BJ (cell line): ENCODE measurements around the gene ARHGEF39. TPM values are rescaled to one million over a fixed set of nuclear protein-coding genes. Genes with fewer than 3 reads are reported as not detected.
A peak's percentile ranks its signal among the peaks of the same experiment; 100 is the strongest.

Experiments
- CTCF ChIA-PET: fragments of 350-600 bp; formaldehyde crosslinking; extraction: SDS; loops from one replicate; lab custom pipeline; 2021; ENCODE audit warnings: antibody characterized with exemption, inconsistent platforms; lab: Yijun Ruan, JAX
- POLR2A ChIA-PET: fragments of 300-600 bp; sonication (Branson Sonifier 250); formaldehyde crosslinking; extraction: SDS; loops from one replicate; lab custom pipeline; 2021; ENCODE audit warnings: antibody characterized with exemption; lab: Charles Lee
- DNase-seq: peaks from one replicate; pipeline ENCODE4 v3.0.0-alpha.2; 2011; ENCODE audit warnings: low read depth
- H3K27me3 ChIP-seq: 2 replicates; pipeline ENCODE4 v1.6.0; 2011; ENCODE audit warnings: low read length; ENCODE audit not compliant: control insufficient read depth, insufficient read depth
- H3K36me3 ChIP-seq: 2 replicates; pipeline ENCODE4 v1.5.1; 2011; ENCODE audit warnings: low read length; ENCODE audit not compliant: control insufficient read depth, insufficient read depth
- H3K4me3 ChIP-seq: 2 replicates; pipeline ENCODE4 v1.5.1; 2011; ENCODE audit warnings: low read depth, mild to moderate bottlenecking, control low read depth, low read length
- polyA plus RNA-seq: library from polyadenylated mRNA; depleted of rRNA; stranded (reverse); fragments of >200 nt; gene quantifications from 2 replicates; pipeline ENCODE4 v1.2.3, GENCODE V29; 2011
- TF ChIP-seq, protein P1 (sequence below): IDR thresholded peaks from 2 replicates; pipeline ENCODE4 v1.5.1; 2011; ENCODE audit warnings: low read depth, mild to moderate bottlenecking, control low read depth, inconsistent platforms, low read length, moderate library complexity; ENCODE audit not compliant: insufficient read depth

ARHGEF39 gene
- polyA plus RNA-seq, 1 experiment, result 4.1 TPM

DNA sequence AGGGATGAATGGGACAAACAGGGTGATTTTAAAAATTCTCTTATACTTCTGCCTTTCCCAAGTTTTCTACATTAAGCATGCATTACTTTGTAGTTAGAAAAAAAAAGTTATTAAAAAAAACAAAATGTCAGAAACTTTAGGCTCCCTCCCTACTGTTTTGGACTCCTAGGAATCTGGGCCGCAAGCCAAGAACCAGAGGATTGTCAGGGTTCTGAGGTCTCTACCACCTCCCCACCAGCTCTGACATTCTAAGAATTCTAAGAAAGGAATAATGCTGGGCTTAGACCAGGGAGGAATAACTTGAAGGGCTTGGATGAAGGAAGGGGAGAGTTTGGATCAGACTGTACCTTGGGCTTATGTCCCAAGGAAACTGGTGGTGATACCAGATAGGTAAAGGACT is 1.1 kb upstream of the ARHGEF39 start:
- H3K4me3 ChIP-seq, result no peak overlapping the region
- no peaks in the 10 kb centered on the region for H3K36me3 ChIP-seq
- ChIA-PET CTCF (interaction anchor here (0.6 to 6.4 kb wide), 6 partner anchors 7 to 66 kb away, joined by 3 to 63 read pairs (median 4); partner anchors contain the start of genes CA9, CREB3 and TLN1), POLR2A (interaction anchor here (0.7 kb wide), 1 partner anchor 22 kb away, joined by 3 read pairs; no protein-coding TSS in a partner anchor)
- no peaks in the 10 kb centered on the region for H3K27me3 ChIP-seq
- DNase-seq, result no peak
- TF ChIP-seq, protein P1, sequence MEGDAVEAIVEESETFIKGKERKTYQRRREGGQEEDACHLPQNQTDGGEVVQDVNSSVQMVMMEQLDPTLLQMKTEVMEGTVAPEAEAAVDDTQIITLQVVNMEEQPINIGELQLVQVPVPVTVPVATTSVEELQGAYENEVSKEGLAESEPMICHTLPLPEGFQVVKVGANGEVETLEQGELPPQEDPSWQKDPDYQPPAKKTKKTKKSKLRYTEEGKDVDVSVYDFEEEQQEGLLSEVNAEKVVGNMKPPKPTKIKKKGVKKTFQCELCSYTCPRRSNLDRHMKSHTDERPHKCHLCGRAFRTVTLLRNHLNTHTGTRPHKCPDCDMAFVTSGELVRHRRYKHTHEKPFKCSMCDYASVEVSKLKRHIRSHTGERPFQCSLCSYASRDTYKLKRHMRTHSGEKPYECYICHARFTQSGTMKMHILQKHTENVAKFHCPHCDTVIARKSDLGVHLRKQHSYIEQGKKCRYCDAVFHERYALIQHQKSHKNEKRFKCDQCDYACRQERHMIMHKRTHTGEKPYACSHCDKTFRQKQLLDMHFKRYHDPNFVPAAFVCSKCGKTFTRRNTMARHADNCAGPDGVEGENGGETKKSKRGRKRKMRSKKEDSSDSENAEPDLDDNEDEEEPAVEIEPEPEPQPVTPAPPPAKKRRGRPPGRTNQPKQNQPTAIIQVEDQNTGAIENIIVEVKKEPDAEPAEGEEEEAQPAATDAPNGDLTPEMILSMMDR, result no peak

DNA sequence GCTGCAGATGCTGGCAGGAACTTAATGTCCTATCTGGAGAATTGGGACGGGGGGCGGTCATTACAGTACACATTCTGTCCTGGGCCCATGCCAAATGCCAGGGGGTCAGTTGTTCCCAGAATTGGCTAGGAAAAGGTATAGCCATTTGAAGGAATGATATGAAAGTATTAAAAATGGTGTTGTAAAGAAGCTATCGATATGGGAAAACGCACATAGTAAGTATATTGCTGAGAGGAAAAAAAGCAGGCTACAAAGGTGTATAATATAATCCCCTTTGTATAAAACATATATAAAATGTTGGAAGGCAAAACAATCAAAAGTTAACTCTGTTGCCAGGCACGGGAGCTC is 450 bp upstream of the ARHGEF39 start:
- DNase-seq, result no peak
- POLR2A ChIA-PET, result interaction anchor here (0.7 kb wide), 1 partner anchor 23 kb away, joined by 3 read pairs; no protein-coding TSS in a partner anchor
- TF ChIP-seq, protein P1, result no peak
- Histone ChIP-seq H3K4me3 (peak overlapping the region; percentile 59), H3K27me3 (no peaks in the 10 kb centered on the region), H3K36me3 (no peaks in the 10 kb centered on the region)
- CTCF ChIA-PET, result interaction anchor here (0.6 to 6.4 kb wide), 7 partner anchors 8 to 64 kb away, joined by 3 to 63 read pairs (median 6); partner anchors contain the start of gene CA9

DNA sequence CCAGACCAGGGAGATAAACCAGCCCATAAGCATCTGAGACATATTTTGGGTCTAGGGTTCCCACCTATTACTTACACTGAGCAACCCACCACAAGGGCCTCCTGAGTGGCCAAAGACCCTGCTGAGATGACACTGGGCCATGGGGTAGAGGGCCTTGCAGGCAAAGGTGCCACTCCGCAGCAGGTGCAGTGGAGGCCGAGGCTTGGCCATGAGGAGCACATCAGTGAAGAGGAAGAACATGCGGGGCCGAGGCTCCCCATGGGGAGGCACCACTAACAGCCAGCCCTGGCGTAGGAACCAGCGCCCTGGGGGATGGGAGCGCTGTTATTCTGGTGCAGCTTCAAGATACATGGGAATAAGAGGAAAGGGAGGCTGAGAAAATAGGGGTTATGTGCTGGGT is 2.6 kb downstream of the ARHGEF39 start:
- Histone ChIP-seq H3K4me3 (no peak overlapping the region), H3K36me3 (peaks cover 3% of the 10 kb centered on the region), H3K27me3 (no peaks in the 10 kb centered on the region)
- ChIA-PET CTCF (interaction anchor here (0.9 to 6.5 kb wide), 6 partner anchors 26 to 128 kb away, joined by 3 to 74 read pairs (median 7); partner anchors contain the start of genes CREB3 and TLN1), POLR2A (no interaction called here)
- DNase-seq, result no peak
- TF ChIP-seq, protein P1, result no peak

DNA sequence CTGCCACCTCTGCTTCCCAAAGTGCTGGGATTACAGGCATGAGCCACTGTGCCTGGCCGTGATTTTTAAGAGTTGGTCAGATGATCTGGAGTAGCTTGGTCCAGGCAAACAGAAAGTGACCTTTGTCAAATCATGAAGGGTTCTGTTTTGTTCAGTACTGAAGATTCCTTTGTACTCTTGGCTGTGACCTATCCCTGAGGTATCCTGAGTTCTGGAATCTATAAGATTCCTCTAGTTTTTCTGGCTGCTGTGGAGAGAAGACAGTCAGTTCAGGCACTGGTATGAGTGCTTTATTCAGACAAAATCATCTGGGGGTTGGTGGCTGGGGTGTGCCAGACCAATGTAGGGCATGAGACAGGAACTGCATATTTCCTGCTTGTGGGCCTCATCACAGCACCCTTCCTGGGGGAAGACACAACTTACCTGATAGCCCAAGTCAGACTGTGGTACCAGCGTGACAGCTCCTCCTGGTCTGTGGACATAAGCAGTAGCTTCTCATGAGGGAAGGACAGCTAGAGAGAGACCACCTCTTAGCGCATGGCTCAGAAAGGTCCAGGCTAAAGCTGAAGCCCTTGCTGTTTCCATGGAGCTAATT is 3.1 kb downstream of the ARHGEF39 start:
- CTCF ChIA-PET, result interaction anchor here (0.5 to 6.5 kb wide), 15 partner anchors 9 to 534 kb away, joined by 3 to 74 read pairs (median 3); partner anchors contain the start of genes CREB3, TLN1 and TPM2

DNA sequence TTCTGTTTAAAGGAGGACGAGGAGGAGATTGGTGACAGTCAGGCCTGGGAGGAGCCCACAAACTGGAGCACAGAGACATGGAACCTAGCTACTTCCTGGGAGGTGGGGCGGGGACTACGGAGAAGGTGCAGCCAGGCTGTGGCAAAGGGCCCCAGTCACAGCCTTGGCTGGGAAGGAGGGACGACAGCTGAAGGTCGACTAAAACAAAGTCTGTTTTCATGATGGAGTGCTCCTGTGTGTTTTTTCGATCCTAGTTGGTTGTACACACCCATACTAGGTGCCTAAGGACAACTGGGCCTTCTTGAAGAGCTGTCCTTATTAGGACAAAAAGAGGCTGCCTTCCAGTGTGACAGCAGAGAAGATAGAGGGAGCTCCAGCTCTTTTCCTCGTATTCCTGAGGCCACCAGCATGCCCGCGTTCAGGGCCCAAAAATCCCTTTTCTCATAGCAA is 4.0 kb downstream of the ARHGEF39 start:
- H3K4me3 ChIP-seq, result no peak overlapping the region
- ChIA-PET POLR2A (interaction anchor here (0.7 kb wide), 1 partner anchor 149 kb away, joined by 4 read pairs; no protein-coding TSS in a partner anchor), CTCF (interaction anchor here (0.5 to 6.5 kb wide), 17 partner anchors 10 to 533 kb away, joined by 3 to 74 read pairs (median 3); partner anchors contain the start of genes CREB3, TLN1 and TPM2)
- no peak for DNase-seq
- H3K36me3 ChIP-seq, result peaks cover 3% of the 10 kb centered on the region
- no peaks in the 10 kb centered on the region for H3K27me3 ChIP-seq
- TF ChIP-seq, protein P1, result peak; percentile 73

More for the DNA sequence above, 3.1 kb downstream of the ARHGEF39 start:
- Histone ChIP-seq H3K36me3 (peaks cover 3% of the 10 kb centered on the region), H3K27me3 (no peaks in the 10 kb centered on the region), H3K4me3 (no peak overlapping the region)
- TF ChIP-seq, protein P1, result no peak
- POLR2A ChIA-PET, result interaction anchor here (0.7 kb wide), 1 partner anchor 150 kb away, joined by 4 read pairs; no protein-coding TSS in a partner anchor
- no peak for DNase-seq
